ENCODE data around the gene EFNA1.

DNA sequence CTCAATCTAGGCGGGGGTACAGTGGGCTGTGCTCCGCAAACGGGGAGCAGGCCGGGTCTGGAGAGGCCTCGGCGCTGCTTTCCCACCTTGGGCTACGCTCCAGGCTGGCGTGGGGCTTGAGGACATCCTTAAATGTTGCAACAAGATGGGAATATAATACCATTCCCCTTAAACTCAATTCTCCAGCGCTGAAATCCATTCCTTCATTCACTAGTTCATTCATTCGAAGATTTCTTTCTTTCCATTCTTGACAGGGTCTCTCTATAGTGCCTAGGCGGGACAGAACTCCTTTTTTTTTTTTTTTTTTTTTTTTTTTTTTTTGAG lies 12.9 kb downstream of the EFNA1 start:
- TF ChIP-seq FOXP2 (optimal IDR thresholded peaks at IDR 0.05; ENCODE audit: control extremely low read depth, extremely low read length, insufficient read depth), result no peak
- no peak for TF ChIP-seq POLR2AphosphoS5 (IDR thresholded peaks at IDR 0.05; ENCODE audit: borderline replicate concordance, low read depth, low read length)
- no peak for TF ChIP-seq EZH2 (IDR thresholded peaks at IDR 0.05)

All from SK-N-MC (cell line).